AG10803 (cell line): ENCODE results near the gene SLC22A2.
A peak's percentile ranks its signal among the peaks of the same experiment; 100 is the strongest.
"Not testable (repeated sequence)": the region's sequence is repeated elsewhere in the genome, so short reads cannot be mapped to it uniquely, and the experiment has no call there.

ENCODE experiments used
- DNase-seq: peaks from one replicate; pipeline ENCODE4 v3.0.0; 2010; ENCODE audit warnings: low read depth
- H3K4me3 ChIP-seq: 2 replicates; pipeline ENCODE4 v1.5.1; 2011; ENCODE audit warnings: mild to moderate bottlenecking, low read length, control low read depth
- TF ChIP-seq, protein P1 (sequence below): conservative IDR thresholded peaks from 2 replicates; pipeline ENCODE4 v1.5.1; 2011; ENCODE audit warnings: mild to moderate bottlenecking, low read length, control low read depth, inconsistent platforms

The SLC22A2 gene

DNA sequence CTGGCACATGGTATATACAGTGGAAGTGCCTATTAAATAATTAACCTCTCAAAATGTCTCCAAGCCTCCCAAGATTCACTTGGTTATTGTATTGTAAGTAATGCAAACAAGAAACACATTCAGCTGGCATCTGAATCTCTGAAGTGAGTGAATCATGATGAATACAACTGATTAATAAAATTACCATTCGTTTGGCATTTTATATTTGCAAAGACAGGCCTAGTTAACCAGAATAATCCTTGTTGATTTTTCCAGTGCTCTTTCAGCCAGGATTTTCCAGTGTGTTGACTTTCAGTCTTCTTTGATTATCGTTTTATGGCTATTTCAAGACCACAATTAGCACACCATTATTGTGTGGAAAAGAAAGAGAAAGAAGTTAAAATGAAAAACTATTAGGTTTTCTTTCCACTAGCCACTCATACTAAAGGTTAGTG, 20.3 kb downstream of the SLC22A2 start:
- no peak for DNase-seq
- H3K4me3 ChIP-seq: no peak overlapping the region
- TF ChIP-seq, protein P1, sequence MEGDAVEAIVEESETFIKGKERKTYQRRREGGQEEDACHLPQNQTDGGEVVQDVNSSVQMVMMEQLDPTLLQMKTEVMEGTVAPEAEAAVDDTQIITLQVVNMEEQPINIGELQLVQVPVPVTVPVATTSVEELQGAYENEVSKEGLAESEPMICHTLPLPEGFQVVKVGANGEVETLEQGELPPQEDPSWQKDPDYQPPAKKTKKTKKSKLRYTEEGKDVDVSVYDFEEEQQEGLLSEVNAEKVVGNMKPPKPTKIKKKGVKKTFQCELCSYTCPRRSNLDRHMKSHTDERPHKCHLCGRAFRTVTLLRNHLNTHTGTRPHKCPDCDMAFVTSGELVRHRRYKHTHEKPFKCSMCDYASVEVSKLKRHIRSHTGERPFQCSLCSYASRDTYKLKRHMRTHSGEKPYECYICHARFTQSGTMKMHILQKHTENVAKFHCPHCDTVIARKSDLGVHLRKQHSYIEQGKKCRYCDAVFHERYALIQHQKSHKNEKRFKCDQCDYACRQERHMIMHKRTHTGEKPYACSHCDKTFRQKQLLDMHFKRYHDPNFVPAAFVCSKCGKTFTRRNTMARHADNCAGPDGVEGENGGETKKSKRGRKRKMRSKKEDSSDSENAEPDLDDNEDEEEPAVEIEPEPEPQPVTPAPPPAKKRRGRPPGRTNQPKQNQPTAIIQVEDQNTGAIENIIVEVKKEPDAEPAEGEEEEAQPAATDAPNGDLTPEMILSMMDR: no peak

DNA sequence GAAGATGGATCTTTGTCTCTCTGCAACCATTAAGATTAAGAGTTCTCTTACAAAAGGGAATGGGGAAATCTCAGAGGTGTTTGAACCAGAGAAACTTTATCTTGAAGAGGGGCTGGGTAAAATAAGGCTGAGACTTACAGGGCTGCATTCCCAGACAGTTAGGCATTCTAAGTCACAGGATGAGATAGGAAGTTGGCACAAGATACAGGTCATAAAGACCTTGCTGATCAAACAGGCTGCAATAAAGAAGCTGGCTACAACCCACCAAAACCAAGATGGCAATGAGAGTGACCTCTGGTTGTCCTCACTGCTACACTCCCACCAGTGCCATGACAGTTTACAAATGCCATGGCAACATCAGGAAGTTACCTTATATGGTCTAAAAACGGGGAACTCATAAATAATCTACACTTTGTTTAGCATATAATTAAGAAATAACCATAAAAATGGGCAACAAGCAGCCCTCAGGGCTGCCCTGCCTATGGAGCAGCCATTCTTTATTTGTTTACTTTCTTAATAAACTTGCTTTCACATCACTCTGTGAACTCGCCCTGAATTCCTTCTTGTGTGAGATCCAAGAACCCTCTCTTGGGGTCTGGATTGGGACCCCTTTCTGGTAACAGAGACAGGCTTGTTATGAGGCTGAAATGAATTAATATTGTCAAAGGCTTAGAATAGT, 20.9 kb downstream of the SLC22A2 start:
- not testable (repeated sequence) for H3K4me3 ChIP-seq
- DNase-seq: peak; percentile 33

GRCh38 chr6:160236235-160236872, 22.3 kb downstream of the SLC22A2 start:
- not testable (repeated sequence) for H3K4me3 ChIP-seq, DNase-seq

DNA sequence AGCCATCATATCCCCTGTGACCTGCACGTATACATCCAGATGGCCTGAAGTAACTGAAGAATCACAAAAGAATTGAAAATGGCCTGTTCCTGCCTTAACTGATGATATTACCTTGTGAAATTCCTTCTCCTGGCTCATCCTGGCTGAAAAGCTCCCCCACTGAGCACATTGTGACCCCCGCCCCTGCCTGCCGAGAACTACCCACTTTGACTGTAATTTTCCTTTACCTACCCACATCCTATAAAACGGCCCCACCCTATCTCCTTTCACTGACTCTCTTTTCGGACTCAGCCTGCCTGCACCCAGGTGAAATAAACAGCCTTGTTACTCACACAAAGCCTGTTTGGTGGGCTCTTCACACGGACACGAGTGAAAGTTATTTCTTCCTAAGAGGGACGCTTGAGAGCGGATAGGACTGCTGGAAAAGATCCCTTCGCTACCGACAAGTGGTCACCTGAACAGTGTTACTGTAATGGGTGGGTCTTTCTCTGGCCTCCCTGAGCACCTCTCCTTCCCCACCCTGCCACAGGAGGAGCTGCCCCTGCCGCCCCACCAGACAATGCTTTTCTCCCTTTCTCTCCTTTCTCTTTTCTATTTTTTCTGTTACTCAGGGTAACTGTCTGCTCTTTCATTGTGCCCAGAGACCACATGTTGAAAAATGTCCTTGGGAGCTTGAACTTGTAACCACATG, 24.5 kb downstream of the SLC22A2 start:
- DNase-seq, H3K4me3 ChIP-seq: not testable (repeated sequence)

DNA sequence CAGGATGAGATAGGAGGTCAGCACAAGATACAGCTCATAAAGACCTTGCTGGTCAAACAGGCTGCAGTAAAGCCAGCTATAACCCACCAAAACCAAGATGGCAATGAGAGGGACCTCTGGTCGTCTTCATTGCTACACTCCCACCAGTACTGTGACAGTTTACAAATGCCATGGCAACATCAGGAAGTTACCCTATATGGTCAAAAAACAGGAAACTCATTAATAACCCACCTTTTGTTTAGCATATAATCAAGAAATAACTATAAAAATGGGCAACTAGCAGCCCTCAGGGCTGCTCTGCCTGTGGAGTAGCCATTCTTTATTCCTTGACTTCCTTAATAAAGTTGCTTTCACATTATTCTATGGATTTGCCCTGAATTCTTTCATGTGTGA, 30.9 kb downstream of the SLC22A2 start:
- TF ChIP-seq, protein P1: no peak
- H3K4me3 ChIP-seq: no peak overlapping the region
- DNase-seq: no peak

GRCh38 chr6:160227038-160227768, 31.4 kb downstream of the SLC22A2 start:
- no peak overlapping the region for H3K4me3 ChIP-seq
- no peak for DNase-seq
- TF ChIP-seq, protein P1: no peak

DNA sequence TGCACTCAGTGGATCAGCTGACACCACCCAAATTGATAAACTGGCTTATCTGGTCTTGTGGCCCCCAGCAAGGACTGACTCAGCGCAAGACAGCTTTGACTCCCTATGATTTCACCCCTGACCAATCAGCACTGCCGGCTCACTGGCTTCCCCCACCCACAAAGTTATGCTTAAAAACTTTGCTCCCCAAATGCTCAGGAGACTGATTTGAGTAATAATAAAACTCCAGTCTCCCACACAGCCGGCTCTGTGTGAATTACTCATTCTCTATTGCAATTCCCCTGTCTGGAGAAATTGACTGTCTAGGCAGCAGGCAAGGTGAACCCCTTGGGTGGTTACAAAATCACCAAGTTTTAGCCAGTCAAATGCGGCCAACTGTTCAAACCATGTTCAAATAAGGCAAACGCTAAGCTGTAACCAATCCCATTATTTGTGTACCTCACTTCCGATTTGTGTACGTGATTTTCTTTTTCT, 32.5 kb downstream of the SLC22A2 start:
- no peak overlapping the region for H3K4me3 ChIP-seq
- DNase-seq: no peak
- TF ChIP-seq, protein P1: no peak

DNA sequence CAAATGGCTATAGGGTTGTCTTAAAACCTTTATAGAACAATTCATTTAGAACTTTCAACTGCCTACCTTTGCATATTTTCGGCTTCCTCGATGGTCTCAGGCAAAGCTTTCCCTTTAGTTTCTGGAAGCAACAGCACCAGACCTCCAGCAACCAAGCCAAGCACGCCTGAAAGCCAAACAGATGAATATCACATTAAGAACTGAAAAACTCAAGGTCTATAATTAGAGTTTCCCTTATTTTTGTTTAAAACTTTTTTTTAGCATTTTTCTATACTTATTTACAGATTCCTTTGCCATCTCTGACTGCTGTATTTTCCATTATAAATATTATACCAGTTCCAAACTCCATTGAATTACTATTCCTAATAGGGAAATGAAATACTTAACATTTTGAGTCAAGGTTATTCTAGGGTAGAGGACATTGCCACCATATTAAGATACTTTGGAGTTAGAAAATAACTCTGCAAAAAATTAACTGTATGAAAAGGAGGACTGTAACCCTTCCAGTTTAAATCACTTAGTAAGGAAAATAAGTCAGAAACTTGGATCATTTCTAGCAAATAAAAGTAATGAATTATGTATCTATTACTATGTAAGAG, 33.9 kb downstream of the SLC22A2 start:
- TF ChIP-seq, protein P1: no peak
- DNase-seq: no peak
- no peak overlapping the region for H3K4me3 ChIP-seq
